GM12891 (cell line): ENCODE measurements around the gene B3GNT8.

Experiments used
- POLR2A ChIP-seq: IDR thresholded peaks from 2 replicates; pipeline ENCODE4 v1.6.1; 2011; ENCODE audit warnings: low read depth, low read length, control low read depth
- POLR2AphosphoS5 ChIP-seq: IDR thresholded peaks from 2 replicates; pipeline ENCODE4 v1.6.1; 2011; ENCODE audit warnings: low read depth, low read length, control low read depth
- SPI1 ChIP-seq: IDR thresholded peaks from 2 replicates; pipeline ENCODE4 v1.6.1; 2011; ENCODE audit warnings: low read depth, low read length, control low read depth
- TAF1 ChIP-seq: IDR thresholded peaks from 2 replicates; pipeline ENCODE4 v1.6.1; 2011; ENCODE audit warnings: low read depth, low read length, control low read depth

DNA sequence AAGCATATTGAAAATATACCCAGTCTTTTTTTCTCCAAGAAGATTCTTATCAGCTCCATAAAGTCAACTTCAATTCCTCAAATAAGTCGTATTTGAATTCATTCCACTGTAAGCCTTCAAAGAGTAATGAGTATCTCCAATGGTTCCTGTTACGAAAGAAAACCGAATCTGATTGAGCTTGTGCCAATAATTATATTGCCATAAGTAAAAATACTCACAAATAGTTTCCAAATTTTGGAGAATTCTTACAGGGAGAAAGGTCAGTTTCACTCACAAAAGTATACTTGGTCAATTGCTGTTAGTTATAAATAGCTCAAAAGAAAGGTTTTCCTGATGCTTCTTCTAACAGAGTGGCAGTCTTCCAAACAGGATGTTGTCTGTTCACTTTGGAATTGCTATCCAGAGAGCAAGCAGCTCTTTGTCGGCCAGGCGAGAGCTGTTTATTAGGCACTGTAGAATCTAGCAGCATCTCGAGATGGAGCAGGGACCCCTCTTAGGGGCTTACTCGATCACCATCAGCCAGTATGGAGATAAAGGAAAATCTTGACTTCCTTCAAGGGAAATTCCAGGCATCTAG is 29.3 kb upstream of the B3GNT8 start:
- TF ChIP-seq SPI1 (no peak), POLR2A (no peak), POLR2AphosphoS5 (no peak), TAF1 (no peak)
